Panc1 (cell line): ENCODE results near the gene NPR3. TPM values are rescaled to one million over a fixed set of nuclear protein-coding genes. Genes with fewer than 3 reads are reported as not detected.

ENCODE experiments used
- ATAC-seq: fragments of 200-7000 bp; cut with Tn5 transposase; 2 replicates; pipeline ENCODE4 v1.9.1; 2020; ENCODE audit warnings: mild to moderate bottlenecking, moderate library complexity
- BruUV-seq: library from RNA; stranded (reverse); fragments of 400-500 nt; replicated peaks from 2 replicates; lab custom pipeline; 2021; lab: Mats Ljungman, UMichigan
- CTCF ChIA-PET: fragments of 300-600 bp; sonication (Branson Sonifier 250); formaldehyde crosslinking; loops from one replicate; lab custom pipeline; 2022; ENCODE audit warnings: antibody characterized with exemption; lab: Charles Lee
- POLR2A ChIA-PET: fragments of 300-600 bp; sonication (Branson Sonifier 250); formaldehyde crosslinking; loops from one replicate; lab custom pipeline; 2022; ENCODE audit warnings: antibody characterized with exemption; lab: Charles Lee
- DNase-seq: peaks from one replicate; pipeline ENCODE4 v3.0.0-alpha.2; 2010; ENCODE audit warnings: low read depth, low spot score
- H3K27ac ChIP-seq: 2 replicates; pipeline ENCODE4 v1.5.1; 2011; ENCODE audit warnings: mild to moderate bottlenecking, low read length, inconsistent platforms
- H3K27me3 ChIP-seq: fragments of 200-500 bp; sonication (Bioruptor generic); 2 replicates; pipeline ENCODE4 v1.6.0; 2014; ENCODE audit warnings: low read length, inconsistent platforms; ENCODE audit not compliant: control insufficient read depth, insufficient read depth
- H3K36me3 ChIP-seq: fragments of 200-500 bp; sonication (Bioruptor generic); 2 replicates; pipeline ENCODE4 v1.5.1; 2014; ENCODE audit warnings: inconsistent platforms, mild to moderate bottlenecking, low read length, moderate library complexity; ENCODE audit not compliant: control insufficient read depth, insufficient read depth
- H3K4me1 ChIP-seq: 2 replicates; pipeline ENCODE4 v1.5.1; 2011; ENCODE audit warnings: inconsistent platforms, mild to moderate bottlenecking, low read length, moderate library complexity; ENCODE audit not compliant: control insufficient read depth, insufficient read depth
- H3K4me3 ChIP-seq, 2 experiments: 2 replicates each; pipeline ENCODE4 v1.5.1; 2011 to 2012; ENCODE audit warnings: low read depth in 2 of 2, low read length in 2 of 2, mild to moderate bottlenecking in 2 of 2, inconsistent platforms in 1 of 2, moderate library complexity in 1 of 2
- H3K9me3 ChIP-seq: fragments of 200-500 bp; sonication (Bioruptor generic); 2 replicates; pipeline ENCODE4 v1.5.1; 2014; ENCODE audit warnings: low read depth, mild to moderate bottlenecking, inconsistent platforms, low read length, moderate library complexity; ENCODE audit not compliant: control insufficient read depth, insufficient read depth
- POLR2AphosphoS5 ChIP-seq: IDR thresholded peaks from 2 replicates; pipeline ENCODE4 v1.6.1; 2012; ENCODE audit warnings: mild to moderate bottlenecking, low read depth, low read length, moderate library complexity
- SIN3A ChIP-seq: IDR thresholded peaks from 2 replicates; pipeline ENCODE4 v1.6.1; 2012; ENCODE audit warnings: low read depth, mild to moderate bottlenecking, low read length, moderate library complexity, borderline replicate concordance; ENCODE audit not compliant: insufficient read depth
- TCF7L2 ChIP-seq: IDR thresholded peaks from 2 replicates; pipeline ENCODE4 v1.6.1; 2011; ENCODE audit warnings: mild to moderate bottlenecking, low read depth, low read length, inconsistent platforms
- in situ Hi-C: cut with HindIII; loops from 2 replicates; pipeline ENCODE4 v1.10.0; 2016; ENCODE audit warnings: low sequenced_read_pairs, low pct_unique_long_range_greater_than_20kb
- intact Hi-C: fragments of 100-400 bp; cut with micrococcal nuclease; formaldehyde crosslinking; loops from one replicate; pipeline ENCODE4 v1.10.0; 2022; ENCODE audit not compliant: unreplicated experiment
- total RNA-seq: library from RNA; stranded (reverse); gene quantifications from one replicate; pipeline ENCODE4 v1.2.1, GENCODE V29; 2021; ENCODE audit not compliant: unreplicated experiment
- TF ChIP-seq, protein P1 (sequence below): fragments of 450-650 bp; IDR thresholded peaks from 2 replicates; pipeline ENCODE4 v1.5.1; 2017; ENCODE audit warnings: mild to moderate bottlenecking
- TF ChIP-seq, protein P2 (sequence below), 2 experiments: IDR thresholded peaks; 2 replicates each; pipeline ENCODE4 v1.6.1; 2011 to 2012; ENCODE audit warnings: low read depth in 2 of 2, control low read depth in 1 of 2, low read length in 1 of 2, mild to moderate bottlenecking in 1 of 2, moderate library complexity in 1 of 2; ENCODE audit not compliant: insufficient read depth in 1 of 2

Gene NPR3
- total RNA-seq, 1 experiment from 2014 or later = 0.10 TPM

DNA sequence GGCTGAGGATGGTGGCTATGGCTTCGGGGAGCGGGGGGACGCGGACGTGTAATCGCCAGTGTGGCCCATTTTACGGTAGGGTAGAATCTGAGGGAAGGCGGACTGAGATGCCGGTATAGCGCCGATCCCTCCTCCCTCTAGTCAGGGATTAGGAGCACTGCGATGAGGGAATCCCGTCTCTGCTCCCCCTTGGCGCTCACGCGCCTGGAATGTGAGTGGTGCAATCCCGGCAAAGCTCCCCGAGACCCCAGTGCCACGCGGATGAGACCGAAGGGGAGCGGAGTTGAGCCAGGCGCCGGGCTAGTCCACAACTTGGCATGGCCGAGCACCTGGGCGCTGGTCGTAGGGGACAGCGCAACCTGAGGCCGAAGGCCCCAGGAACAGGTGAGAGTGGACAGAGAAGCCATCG lies 2.2 kb downstream of the NPR3 start:
- BruUV-seq = no TSS peak
- TF ChIP-seq, protein P1, sequence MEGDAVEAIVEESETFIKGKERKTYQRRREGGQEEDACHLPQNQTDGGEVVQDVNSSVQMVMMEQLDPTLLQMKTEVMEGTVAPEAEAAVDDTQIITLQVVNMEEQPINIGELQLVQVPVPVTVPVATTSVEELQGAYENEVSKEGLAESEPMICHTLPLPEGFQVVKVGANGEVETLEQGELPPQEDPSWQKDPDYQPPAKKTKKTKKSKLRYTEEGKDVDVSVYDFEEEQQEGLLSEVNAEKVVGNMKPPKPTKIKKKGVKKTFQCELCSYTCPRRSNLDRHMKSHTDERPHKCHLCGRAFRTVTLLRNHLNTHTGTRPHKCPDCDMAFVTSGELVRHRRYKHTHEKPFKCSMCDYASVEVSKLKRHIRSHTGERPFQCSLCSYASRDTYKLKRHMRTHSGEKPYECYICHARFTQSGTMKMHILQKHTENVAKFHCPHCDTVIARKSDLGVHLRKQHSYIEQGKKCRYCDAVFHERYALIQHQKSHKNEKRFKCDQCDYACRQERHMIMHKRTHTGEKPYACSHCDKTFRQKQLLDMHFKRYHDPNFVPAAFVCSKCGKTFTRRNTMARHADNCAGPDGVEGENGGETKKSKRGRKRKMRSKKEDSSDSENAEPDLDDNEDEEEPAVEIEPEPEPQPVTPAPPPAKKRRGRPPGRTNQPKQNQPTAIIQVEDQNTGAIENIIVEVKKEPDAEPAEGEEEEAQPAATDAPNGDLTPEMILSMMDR = no peak
- TF ChIP-seq SIN3A = no peak
- TF ChIP-seq TCF7L2 = no peak
- TF ChIP-seq, protein P2, sequence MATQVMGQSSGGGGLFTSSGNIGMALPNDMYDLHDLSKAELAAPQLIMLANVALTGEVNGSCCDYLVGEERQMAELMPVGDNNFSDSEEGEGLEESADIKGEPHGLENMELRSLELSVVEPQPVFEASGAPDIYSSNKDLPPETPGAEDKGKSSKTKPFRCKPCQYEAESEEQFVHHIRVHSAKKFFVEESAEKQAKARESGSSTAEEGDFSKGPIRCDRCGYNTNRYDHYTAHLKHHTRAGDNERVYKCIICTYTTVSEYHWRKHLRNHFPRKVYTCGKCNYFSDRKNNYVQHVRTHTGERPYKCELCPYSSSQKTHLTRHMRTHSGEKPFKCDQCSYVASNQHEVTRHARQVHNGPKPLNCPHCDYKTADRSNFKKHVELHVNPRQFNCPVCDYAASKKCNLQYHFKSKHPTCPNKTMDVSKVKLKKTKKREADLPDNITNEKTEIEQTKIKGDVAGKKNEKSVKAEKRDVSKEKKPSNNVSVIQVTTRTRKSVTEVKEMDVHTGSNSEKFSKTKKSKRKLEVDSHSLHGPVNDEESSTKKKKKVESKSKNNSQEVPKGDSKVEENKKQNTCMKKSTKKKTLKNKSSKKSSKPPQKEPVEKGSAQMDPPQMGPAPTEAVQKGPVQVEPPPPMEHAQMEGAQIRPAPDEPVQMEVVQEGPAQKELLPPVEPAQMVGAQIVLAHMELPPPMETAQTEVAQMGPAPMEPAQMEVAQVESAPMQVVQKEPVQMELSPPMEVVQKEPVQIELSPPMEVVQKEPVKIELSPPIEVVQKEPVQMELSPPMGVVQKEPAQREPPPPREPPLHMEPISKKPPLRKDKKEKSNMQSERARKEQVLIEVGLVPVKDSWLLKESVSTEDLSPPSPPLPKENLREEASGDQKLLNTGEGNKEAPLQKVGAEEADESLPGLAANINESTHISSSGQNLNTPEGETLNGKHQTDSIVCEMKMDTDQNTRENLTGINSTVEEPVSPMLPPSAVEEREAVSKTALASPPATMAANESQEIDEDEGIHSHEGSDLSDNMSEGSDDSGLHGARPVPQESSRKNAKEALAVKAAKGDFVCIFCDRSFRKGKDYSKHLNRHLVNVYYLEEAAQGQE (IDR thresholded peaks at IDR 0.05; ENCODE audit: insufficient read depth in 1 of 2, low read depth in 2 of 2, low read length in 1 of 2) = no peak
- no peak for TF ChIP-seq POLR2AphosphoS5
- CTCF ChIA-PET = no interaction called here
- Histone ChIP-seq H3K9me3 (no peaks in the 10 kb centered on the region), H3K4me3 (peak overlapping the region in 1 of 2 experiments; percentile 24; a peak in 1 of 4 replicates), H3K27me3 (no peaks in the 10 kb centered on the region; the same call in 1 of the 2 replicates), H3K27ac (no peak overlapping the region), H3K4me1 (no peaks in the 10 kb centered on the region), H3K36me3 (no peaks in the 10 kb centered on the region)
- DNase-seq = no peak
- in situ Hi-C loops = no loop called here
- intact Hi-C loops = no loop called here
- ATAC-seq = no peak
- POLR2A ChIA-PET = no interaction called here

GRCh38 chr5:32713770-32714381 lies 2.8 kb downstream of the NPR3 start:
- Histone ChIP-seq H3K4me1 (no peaks in the 10 kb centered on the region), H3K36me3 (no peaks in the 10 kb centered on the region), H3K27me3 (no peaks in the 10 kb centered on the region; the same call in 1 of the 2 replicates), H3K4me3 (peak overlapping the region; percentile 19 to 24; a peak in 2 of 4 replicates), H3K27ac (no peak overlapping the region), H3K9me3 (no peaks in the 10 kb centered on the region)
- ChIA-PET CTCF (no interaction called here), POLR2A (no interaction called here)
- in situ Hi-C loops = no loop called here
- no TSS peak for BruUV-seq
- ATAC-seq (0 out of 2 replicates have a peak, but pooled peaks have one; percentile 18), DNase-seq (no peak)
- TF ChIP-seq POLR2AphosphoS5 (no peak), TCF7L2 (no peak), SIN3A (no peak)
- TF ChIP-seq, protein P1 = no peak
- TF ChIP-seq, protein P2 (IDR thresholded peaks at IDR 0.05; ENCODE audit: insufficient read depth in 1 of 2, low read depth in 2 of 2, low read length in 1 of 2) = no peak
- intact Hi-C loops = no loop called here
